Activated B cell treated with CpG ODN at 0.5 μM for 24 hours (primary cell): Measurements from ENCODE around the gene DCST2. TPM values are rescaled to one million over a fixed set of nuclear protein-coding genes. Genes with fewer than 3 reads are reported as not detected.
A peak's percentile ranks its signal among the peaks of the same experiment; 100 is the strongest.

Experiments used
- ATAC-seq: fragments of 200-7000 bp; cut with Tn5 transposase; one replicate; pipeline ENCODE4 v1.10.0; 2021; ENCODE audit warnings: low read depth, mild to moderate bottlenecking, moderate library complexity
- CTCF ChIA-PET: fragments of 350-600 bp; sonication (Branson Sonifier 250); formaldehyde crosslinking; loops from one replicate; lab custom pipeline; 2021; ENCODE audit warnings: antibody characterized with exemption; lab: Charles Lee
- POLR2A ChIA-PET: fragments of 350-600 bp; sonication (Branson Sonifier 250); formaldehyde crosslinking; loops from one replicate; lab custom pipeline; 2021; ENCODE audit warnings: antibody characterized with exemption; lab: Charles Lee
- DNase-seq: peaks from one replicate; pipeline ENCODE4 v3.0.0; 2022
- H3K27ac Mint-ChIP-seq: one replicate; pipeline ENCODE4 v1.8.0; 2020; ENCODE audit warnings: mixed read lengths
- H3K27me3 Mint-ChIP-seq: one replicate; pipeline ENCODE4 v1.8.0; 2021; ENCODE audit warnings: mixed read lengths
- H3K36me3 Mint-ChIP-seq: one replicate; pipeline ENCODE4 v1.8.0; 2021; ENCODE audit warnings: low read depth, mixed read lengths
- H3K4me1 Mint-ChIP-seq: one replicate; pipeline ENCODE4 v1.8.0; 2021; ENCODE audit warnings: mixed read lengths
- H3K4me3 Mint-ChIP-seq: one replicate; pipeline ENCODE4 v1.8.0; 2020; ENCODE audit warnings: mild to moderate bottlenecking, mixed read lengths
- H3K9me3 Mint-ChIP-seq: one replicate; pipeline ENCODE4 v1.8.0; 2020; ENCODE audit warnings: mixed read lengths
- intact Hi-C: fragments of 100-400 bp; cut with micrococcal nuclease; formaldehyde crosslinking; loops from one replicate; pipeline ENCODE4 v1.15.1; 2024
- total RNA-seq: library from RNA; stranded (reverse); gene quantifications from 2 replicates; pipeline ENCODE4 v1.2.3, GENCODE V29; 2022
- TF ChIP-seq, protein P1 (sequence below): fragments of 200-600 bp; IDR thresholded peaks from one replicate; pipeline ENCODE4 v1.8.0; 2022; ENCODE audit warnings: antibody characterized with exemption, mild to moderate bottlenecking

The DCST2 gene
- total RNA-seq, 1 donor from 2014 or later: 1.0 TPM

- Mint-ChIP-seq H3K9me3 (no peaks in the 10 kb centered on the region), H3K4me1 (peaks cover 51% of the 10 kb centered on the region), H3K27ac (peak overlapping the region; percentile 95), H3K4me3 (peak overlapping the region; percentile 94), H3K27me3 (no peaks in the 10 kb centered on the region), H3K36me3 (peaks cover 6% of the 10 kb centered on the region)
- ChIA-PET POLR2A (interaction anchor here (0.7 to 7.2 kb wide), 7 partner anchors 9 to 134 kb away, joined by 3 to 85 read pairs (median 7); partner anchors contain the start of genes CKS1B, FLAD1, PMVK and SLC50A1), CTCF (interaction anchor here (1.8 to 3.2 kb wide), 2 partner anchors 15 to 26 kb away, joined by 13 to 14 read pairs; partner anchors contain the start of gene CKS1B)
- intact Hi-C loops: loop anchor here (1.0 to 2.0 kb wide), 7 partner anchors 15 to 444 kb away; partner anchors contain the start of genes ADAM15, CKS1B, EFNA4 and FLAD1
- TF ChIP-seq, protein P1, sequence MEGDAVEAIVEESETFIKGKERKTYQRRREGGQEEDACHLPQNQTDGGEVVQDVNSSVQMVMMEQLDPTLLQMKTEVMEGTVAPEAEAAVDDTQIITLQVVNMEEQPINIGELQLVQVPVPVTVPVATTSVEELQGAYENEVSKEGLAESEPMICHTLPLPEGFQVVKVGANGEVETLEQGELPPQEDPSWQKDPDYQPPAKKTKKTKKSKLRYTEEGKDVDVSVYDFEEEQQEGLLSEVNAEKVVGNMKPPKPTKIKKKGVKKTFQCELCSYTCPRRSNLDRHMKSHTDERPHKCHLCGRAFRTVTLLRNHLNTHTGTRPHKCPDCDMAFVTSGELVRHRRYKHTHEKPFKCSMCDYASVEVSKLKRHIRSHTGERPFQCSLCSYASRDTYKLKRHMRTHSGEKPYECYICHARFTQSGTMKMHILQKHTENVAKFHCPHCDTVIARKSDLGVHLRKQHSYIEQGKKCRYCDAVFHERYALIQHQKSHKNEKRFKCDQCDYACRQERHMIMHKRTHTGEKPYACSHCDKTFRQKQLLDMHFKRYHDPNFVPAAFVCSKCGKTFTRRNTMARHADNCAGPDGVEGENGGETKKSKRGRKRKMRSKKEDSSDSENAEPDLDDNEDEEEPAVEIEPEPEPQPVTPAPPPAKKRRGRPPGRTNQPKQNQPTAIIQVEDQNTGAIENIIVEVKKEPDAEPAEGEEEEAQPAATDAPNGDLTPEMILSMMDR: no peak
- peak; percentile 94 for DNase-seq
- ATAC-seq: peak; percentile 81
Observed at GRCh38 chr1:155001675-155002463, 31.7 kb downstream of the DCST2 start.

GRCh38 chr1:155001425-155001674 is 32.2 kb downstream of the DCST2 start:
- CTCF ChIA-PET: interaction anchor here (1.6 to 3.2 kb wide), 3 partner anchors 16 to 26 kb away, joined by 3 to 14 read pairs (median 13); partner anchors contain the start of gene CKS1B

GRCh38 chr1:155000726-155001424 is 32.7 kb downstream of the DCST2 start:
- intact Hi-C loops: loop anchor here (1.0 kb wide), 1 partner anchor 16 kb away; no protein-coding TSS in a partner anchor
- H3K4me1 Mint-ChIP-seq: peaks cover 44% of the 10 kb centered on the region
- POLR2A ChIA-PET: interaction anchor here (0.7 to 7.2 kb wide), 14 partner anchors 10 to 65 kb away, joined by 3 to 85 read pairs (median 9); partner anchors contain the start of genes CKS1B, FLAD1, PBXIP1 and PMVK

More at GRCh38 chr1:155001425-155001674, 32.2 kb downstream of the DCST2 start:
- Mint-ChIP-seq H3K9me3 (no peaks in the 10 kb centered on the region), H3K4me1 (peaks cover 45% of the 10 kb centered on the region), H3K36me3 (peaks cover 6% of the 10 kb centered on the region), H3K27ac (peak overlapping the region; percentile 95), H3K27me3 (no peaks in the 10 kb centered on the region), H3K4me3 (peak overlapping the region; percentile 94)
- TF ChIP-seq, protein P1: no peak
- POLR2A ChIA-PET: interaction anchor here (0.7 to 7.2 kb wide), 7 partner anchors 9 to 65 kb away, joined by 3 to 85 read pairs (median 7); partner anchors contain the start of genes CKS1B, FLAD1 and PMVK
- ATAC-seq (no peak), DNase-seq (no peak)
- intact Hi-C loops: loop anchor here (1.0 kb wide), 1 partner anchor 16 kb away; no protein-coding TSS in a partner anchor

DNA sequence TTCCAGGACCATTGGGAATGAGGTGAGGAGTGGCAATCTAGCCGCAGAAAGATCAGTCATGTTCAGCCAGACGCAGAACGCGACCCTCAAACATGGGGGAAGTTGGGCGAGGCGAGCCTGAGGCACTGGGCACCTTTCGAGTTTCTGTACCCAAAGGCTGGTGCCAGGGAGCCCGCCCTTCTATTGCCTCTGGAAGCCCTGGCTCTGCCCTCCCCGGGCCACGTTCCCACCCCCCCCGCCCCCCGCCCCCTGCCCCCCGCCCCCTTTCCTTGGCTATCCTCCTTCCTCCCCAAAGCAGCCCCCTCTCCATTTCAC is 33.2 kb downstream of the DCST2 start:
- Mint-ChIP-seq H3K27me3 (no peaks in the 10 kb centered on the region), H3K27ac (peak overlapping the region; percentile 86), H3K4me1 (peaks cover 39% of the 10 kb centered on the region), H3K36me3 (peaks cover 6% of the 10 kb centered on the region), H3K9me3 (no peaks in the 10 kb centered on the region), H3K4me3 (peak overlapping the region; percentile 94)
- POLR2A ChIA-PET: interaction anchor here (1.0 to 7.2 kb wide), 11 partner anchors 12 to 173 kb away, joined by 3 to 68 read pairs (median 6); partner anchors contain the start of genes CKS1B, FLAD1, KRTCAP2 and PBXIP1
- TF ChIP-seq, protein P1: no peak
- CTCF ChIA-PET: interaction anchor here (1.6 to 3.2 kb wide), 7 partner anchors 16 to 48 kb away, joined by 3 to 35 read pairs (median 11); partner anchors contain the start of genes CKS1B, FLAD1 and PYGO2
- DNase-seq: no peak
- intact Hi-C loops: no loop called here
- no peak for ATAC-seq

More at GRCh38 chr1:155000726-155001424, 32.7 kb downstream of the DCST2 start:
- H3K4me3 Mint-ChIP-seq: peak overlapping the region; percentile 94
- peak; percentile 81 for DNase-seq
- no peaks in the 10 kb centered on the region for H3K9me3 Mint-ChIP-seq
- H3K27ac Mint-ChIP-seq: peak overlapping the region; percentile 95
- TF ChIP-seq, protein P1: no peak
- no peaks in the 10 kb centered on the region for H3K27me3 Mint-ChIP-seq
- peak; percentile 35 for ATAC-seq
- peaks cover 6% of the 10 kb centered on the region for H3K36me3 Mint-ChIP-seq
- CTCF ChIA-PET: interaction anchor here (1.6 to 3.2 kb wide), 4 partner anchors 16 to 44 kb away, joined by 3 to 14 read pairs (median 12); partner anchors contain the start of gene CKS1B
